Activated CD4-positive, alpha-beta memory T cell treated with anti-CD3 and anti-CD28 coated beads, Interleukin-2, amount 10 ng/mL, durations not matched to agents 7 days and 5 days (primary cell): ENCODE measurements around the gene AGAP3. TPM values are rescaled to one million over a fixed set of nuclear protein-coding genes. Genes with fewer than 3 reads are reported as not detected.

Experiments used
- CTCF ChIA-PET: fragments of 350-600 bp; sonication (Branson Sonifier 250); formaldehyde crosslinking; loops from one replicate; lab custom pipeline; 2021; ENCODE audit warnings: antibody characterized with exemption, inconsistent platforms; lab: Charles Lee
- POLR2A ChIA-PET: fragments of 350-600 bp; sonication (Branson Sonifier 250); formaldehyde crosslinking; loops from one replicate; lab custom pipeline; 2021; ENCODE audit warnings: antibody characterized with exemption; lab: Charles Lee
- DNase-seq: peaks from one replicate; pipeline ENCODE4 v3.0.0-alpha.2; 2020
- H3K27ac Mint-ChIP-seq: one replicate; pipeline ENCODE4 v1.8.0; 2021; ENCODE audit warnings: mild to moderate bottlenecking, mixed read lengths
- H3K27me3 Mint-ChIP-seq: one replicate; pipeline ENCODE4 v1.8.0; 2021; ENCODE audit warnings: mixed read lengths
- H3K36me3 Mint-ChIP-seq: one replicate; pipeline ENCODE4 v1.8.0; 2021; ENCODE audit warnings: low read depth, mixed read lengths
- H3K4me1 Mint-ChIP-seq: one replicate; pipeline ENCODE4 v1.8.0; 2021; ENCODE audit warnings: mixed read lengths
- H3K4me3 Mint-ChIP-seq: one replicate; pipeline ENCODE4 v1.8.0; 2021; ENCODE audit warnings: mild to moderate bottlenecking, mixed read lengths
- H3K9me3 Mint-ChIP-seq: one replicate; pipeline ENCODE4 v1.8.0; 2021; ENCODE audit warnings: mixed read lengths
- total RNA-seq, 2 experiments: library from RNA; stranded (reverse); gene quantifications; one replicate each; pipeline ENCODE4 v1.2.3, GENCODE V29; 2021

The AGAP3 gene
- total RNA-seq, 2 experiments from 2014 or later = 30.1 to 31.5 TPM

DNA sequence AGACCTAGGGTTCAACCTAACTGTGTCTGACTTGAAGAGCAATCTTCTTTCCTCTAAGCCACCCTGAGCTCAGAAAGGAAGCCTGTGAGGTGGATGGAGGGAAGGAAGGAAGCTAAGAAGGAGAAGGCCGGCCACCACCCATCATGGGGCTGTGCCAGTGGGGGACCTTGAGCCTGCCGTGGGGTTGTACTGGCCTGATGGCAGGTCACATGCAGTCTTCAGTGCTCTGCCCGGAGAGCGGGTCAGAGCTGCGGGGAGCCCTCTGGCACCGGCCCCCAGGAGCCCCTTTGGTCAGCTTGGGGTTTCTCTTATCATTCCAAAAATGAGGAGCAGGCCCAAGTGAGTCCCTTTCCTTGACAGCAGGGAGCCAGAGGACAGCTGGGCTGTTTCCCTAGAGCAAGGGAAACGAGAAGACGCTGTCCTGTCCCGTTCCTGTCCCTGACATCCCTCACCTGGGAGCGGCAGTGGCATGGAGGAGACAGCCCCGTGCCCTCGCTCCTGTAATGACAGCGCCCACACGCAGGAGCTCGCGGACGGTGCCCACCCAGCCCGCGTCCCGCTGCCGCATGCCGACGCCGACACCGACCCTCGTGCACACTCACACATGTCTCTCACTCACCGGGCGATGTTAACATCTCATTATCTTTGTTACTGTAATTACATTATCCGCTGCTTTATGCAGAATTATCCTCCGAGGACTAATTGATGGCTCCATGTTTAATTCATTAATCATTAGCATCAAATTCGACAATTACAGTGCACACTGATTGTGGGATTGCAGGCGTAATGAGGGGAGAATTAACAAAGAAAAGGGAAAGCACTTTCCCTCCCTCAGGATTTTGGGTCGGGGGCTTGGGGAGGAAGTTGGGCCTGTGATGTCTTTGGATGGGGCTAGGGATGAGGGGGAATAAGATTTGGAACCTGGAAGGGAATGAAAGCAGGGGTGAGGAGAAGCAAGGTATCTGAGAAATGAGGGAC lies 49.9 kb downstream of the AGAP3 start:
- no peaks in the 10 kb centered on the region for H3K9me3 Mint-ChIP-seq
- no peak for DNase-seq
- CTCF ChIA-PET = interaction anchor here (0.6 to 1.0 kb wide), 2 partner anchors 12 to 1280 kb away, joined by 3 to 8 read pairs; no protein-coding TSS in a partner anchor
- no peak overlapping the region for H3K4me3 Mint-ChIP-seq
- no peak overlapping the region for H3K27ac Mint-ChIP-seq
- POLR2A ChIA-PET = no interaction called here
- no peaks in the 10 kb centered on the region for H3K36me3 Mint-ChIP-seq
- no peaks in the 10 kb centered on the region for H3K27me3 Mint-ChIP-seq
- H3K4me1 Mint-ChIP-seq = no peaks in the 10 kb centered on the region

DNA sequence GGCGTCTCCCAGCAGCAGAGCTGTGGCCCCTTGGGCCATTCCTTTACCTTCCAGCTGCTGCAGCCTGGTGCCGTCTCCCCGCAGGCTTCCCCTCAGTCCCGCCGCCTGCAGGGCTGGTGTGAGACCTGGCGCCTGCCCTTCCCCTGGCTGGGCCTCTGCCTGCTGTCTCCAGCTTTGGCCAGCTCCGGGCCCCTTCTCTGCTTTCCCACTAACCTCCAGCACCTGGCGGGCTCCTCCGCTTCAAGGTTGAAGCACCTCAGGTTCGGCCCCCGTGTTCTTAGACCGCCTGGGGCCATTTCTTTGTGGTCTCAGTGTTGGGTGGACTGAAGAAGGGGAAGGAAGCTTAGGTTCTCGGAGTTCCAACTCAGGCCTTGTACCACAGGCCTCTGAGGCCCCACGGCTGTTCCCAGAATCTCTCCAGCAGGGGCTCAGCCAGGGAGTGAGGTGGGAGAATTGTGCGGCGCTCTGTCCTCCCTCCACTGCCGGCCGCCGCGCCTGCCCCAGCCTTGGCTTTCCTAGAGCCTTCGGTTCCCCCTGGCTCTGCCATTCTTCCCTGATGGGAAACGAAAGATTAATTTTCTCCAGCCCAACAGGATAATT lies 50.9 kb downstream of the AGAP3 start:
- Mint-ChIP-seq H3K27me3 (no peaks in the 10 kb centered on the region), H3K27ac (no peak overlapping the region), H3K36me3 (no peaks in the 10 kb centered on the region), H3K4me1 (no peaks in the 10 kb centered on the region), H3K9me3 (no peaks in the 10 kb centered on the region), H3K4me3 (no peak overlapping the region)
- ChIA-PET POLR2A (no interaction called here), CTCF (no interaction called here)
- DNase-seq = no peak

DNA sequence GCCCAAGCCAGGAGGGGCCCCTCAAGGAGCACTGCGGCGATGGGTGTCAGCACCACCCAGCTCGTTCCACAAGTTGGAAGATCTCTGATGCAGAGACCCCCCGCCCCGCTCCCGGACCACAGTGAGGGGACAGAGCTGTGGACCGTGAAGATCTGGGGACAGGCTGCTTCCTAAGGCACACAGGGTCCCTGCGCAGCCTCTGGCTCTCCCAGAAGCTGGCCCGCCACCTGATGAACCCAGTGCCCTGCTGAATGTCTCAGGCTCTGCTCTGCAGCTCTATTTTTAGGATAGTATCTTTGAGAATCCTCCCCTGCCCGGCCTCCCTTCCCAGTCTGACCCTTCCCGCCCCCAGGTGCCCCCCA lies 51.5 kb downstream of the AGAP3 start:
- Mint-ChIP-seq H3K27me3 (no peaks in the 10 kb centered on the region), H3K36me3 (no peaks in the 10 kb centered on the region), H3K27ac (no peak overlapping the region), H3K4me3 (no peak overlapping the region), H3K9me3 (no peaks in the 10 kb centered on the region), H3K4me1 (no peaks in the 10 kb centered on the region)
- POLR2A ChIA-PET = no interaction called here
- CTCF ChIA-PET = no interaction called here
- DNase-seq = no peak

DNA sequence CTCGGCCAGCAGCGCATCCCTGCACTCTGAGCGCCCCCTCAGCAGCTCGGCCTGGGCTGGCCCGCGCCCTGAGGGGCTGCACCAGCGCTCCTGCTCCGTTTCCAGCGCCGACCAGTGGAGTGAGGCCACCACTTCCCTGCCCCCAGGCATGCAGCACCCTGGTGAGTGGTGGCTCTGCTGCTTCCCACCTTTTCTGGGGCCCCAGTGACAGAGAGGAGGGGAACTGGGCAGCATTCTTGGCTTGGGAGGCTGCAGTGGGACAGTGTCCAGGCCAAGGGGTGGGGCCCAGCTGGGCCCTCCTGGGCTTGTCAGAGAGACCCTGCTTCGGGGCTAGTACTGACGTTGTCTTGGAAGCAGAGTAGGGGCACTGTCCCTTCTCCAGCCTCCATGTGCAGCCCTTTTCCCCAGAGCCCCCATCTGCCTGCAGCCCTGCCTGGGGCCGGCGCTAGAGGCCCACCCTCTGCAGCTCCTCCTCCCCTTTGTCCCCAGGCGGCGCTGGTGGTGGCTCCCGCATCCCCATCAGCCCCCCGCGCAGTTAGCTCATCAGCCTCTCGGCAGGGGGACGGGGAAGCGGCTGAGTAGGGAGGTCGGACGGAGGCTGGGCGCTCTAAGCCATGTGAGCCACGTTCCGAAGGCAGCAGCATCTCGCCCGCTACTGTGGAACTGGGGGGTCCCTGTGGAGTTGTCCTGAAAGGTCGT lies 52.0 kb downstream of the AGAP3 start:
- no peak overlapping the region for H3K4me3 Mint-ChIP-seq
- no peaks in the 10 kb centered on the region for H3K27me3 Mint-ChIP-seq
- H3K36me3 Mint-ChIP-seq = no peaks in the 10 kb centered on the region
- CTCF ChIA-PET = interaction anchor here (1.5 kb wide), 1 partner anchor 106 kb away, joined by 3 read pairs; no protein-coding TSS in a partner anchor
- H3K27ac Mint-ChIP-seq = no peak overlapping the region
- POLR2A ChIA-PET = no interaction called here
- no peaks in the 10 kb centered on the region for H3K9me3 Mint-ChIP-seq
- H3K4me1 Mint-ChIP-seq = no peaks in the 10 kb centered on the region
- DNase-seq = no peak

DNA sequence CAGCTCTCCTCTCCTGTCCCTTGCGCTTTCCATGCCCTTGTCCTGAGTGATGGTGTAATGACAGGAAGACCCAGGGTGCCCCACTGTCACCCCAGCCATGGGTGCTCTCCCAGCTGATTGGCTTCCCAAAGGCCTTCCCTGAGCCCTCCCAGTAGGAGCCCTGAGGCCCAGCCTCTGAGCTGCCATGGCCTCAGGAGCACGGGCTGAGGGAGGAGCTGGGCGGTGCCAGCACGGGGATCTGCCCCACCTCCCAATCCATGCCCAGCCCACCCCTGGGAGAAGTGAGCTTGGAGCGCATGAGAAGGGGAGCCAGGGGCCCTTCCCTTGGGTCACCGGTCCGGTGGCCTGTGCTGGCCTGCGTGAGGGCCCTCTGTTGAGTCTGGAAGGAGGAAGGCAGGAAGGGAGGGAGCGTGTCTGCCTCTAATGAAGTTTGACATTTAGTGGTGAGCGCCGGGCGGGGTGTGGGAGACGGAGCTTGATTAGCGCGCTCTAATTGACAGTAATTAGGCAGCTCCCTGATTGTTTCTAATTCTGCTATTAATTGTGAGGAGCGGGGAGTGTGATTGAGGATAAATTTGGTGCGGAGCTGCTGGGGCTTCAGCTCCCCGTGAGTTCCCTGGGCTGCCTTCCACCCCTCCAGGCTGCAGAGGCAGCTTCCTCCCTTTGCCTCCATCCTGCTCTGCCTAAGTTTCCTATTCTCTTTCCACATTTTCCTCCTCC lies 53.0 kb downstream of the AGAP3 start:
- Mint-ChIP-seq H3K27me3 (no peaks in the 10 kb centered on the region), H3K36me3 (no peaks in the 10 kb centered on the region), H3K27ac (no peak overlapping the region), H3K4me3 (no peak overlapping the region), H3K9me3 (no peaks in the 10 kb centered on the region), H3K4me1 (no peaks in the 10 kb centered on the region)
- CTCF ChIA-PET = interaction anchor here (1.0 to 1.5 kb wide), 4 partner anchors 15 to 213 kb away, joined by 3 to 6 read pairs (median 3); no protein-coding TSS in a partner anchor
- DNase-seq = no peak
- POLR2A ChIA-PET = no interaction called here

DNA sequence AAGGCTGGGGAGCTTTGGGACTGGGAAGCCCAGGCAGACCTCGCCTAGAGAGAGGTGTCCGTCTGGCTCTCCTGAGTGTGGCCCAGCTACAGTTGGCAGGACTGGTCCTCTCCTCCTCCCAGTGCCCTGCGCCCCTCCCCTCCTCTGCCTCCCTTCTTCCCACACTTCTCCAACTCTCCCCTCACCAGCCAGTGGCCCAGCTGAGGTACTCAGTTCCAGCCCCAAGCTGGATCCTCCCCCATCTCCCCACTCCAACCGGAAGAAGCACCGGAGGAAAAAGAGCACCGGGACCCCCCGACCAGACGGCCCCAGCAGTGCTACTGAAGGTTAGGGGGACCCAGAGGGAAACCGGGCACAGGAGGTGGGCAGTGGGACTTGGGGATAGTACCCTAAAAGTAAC lies 53.5 kb downstream of the AGAP3 start:
- Mint-ChIP-seq H3K27me3 (no peaks in the 10 kb centered on the region), H3K4me1 (no peaks in the 10 kb centered on the region), H3K27ac (no peak overlapping the region), H3K4me3 (no peak overlapping the region), H3K9me3 (no peaks in the 10 kb centered on the region), H3K36me3 (no peaks in the 10 kb centered on the region)
- CTCF ChIA-PET = interaction anchor here (1.0 to 1.5 kb wide), 4 partner anchors 16 to 212 kb away, joined by 3 to 6 read pairs (median 3); no protein-coding TSS in a partner anchor
- POLR2A ChIA-PET = no interaction called here
- DNase-seq = no peak

DNA sequence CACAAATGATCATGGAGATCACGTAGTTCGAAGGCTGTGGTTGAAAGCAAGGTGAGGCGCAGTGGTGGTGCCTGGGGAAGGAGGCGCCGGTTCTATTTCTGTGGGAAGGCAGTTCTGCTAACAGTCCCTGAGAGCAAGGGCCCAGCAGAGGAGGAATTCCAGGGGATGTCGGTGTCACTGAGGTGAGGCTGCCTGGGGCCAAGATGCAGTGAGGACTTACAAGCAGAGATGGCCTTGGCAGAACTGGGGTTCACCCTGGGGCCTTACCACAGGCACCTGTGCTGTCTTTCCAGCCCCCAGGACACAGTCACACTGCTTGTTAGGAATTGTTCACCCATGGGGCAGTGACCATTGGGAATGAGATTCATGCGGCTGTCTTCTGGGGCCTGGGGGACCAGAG lies 54.6 kb downstream of the AGAP3 start:
- no peaks in the 10 kb centered on the region for H3K27me3 Mint-ChIP-seq
- H3K4me3 Mint-ChIP-seq = no peak overlapping the region
- H3K9me3 Mint-ChIP-seq = no peaks in the 10 kb centered on the region
- H3K36me3 Mint-ChIP-seq = no peaks in the 10 kb centered on the region
- DNase-seq = no peak
- no peaks in the 10 kb centered on the region for H3K4me1 Mint-ChIP-seq
- no peak overlapping the region for H3K27ac Mint-ChIP-seq
- POLR2A ChIA-PET = no interaction called here
- CTCF ChIA-PET = interaction anchor here (1.0 to 1.1 kb wide), 2 partner anchors 16 to 211 kb away, joined by 3 read pairs; no protein-coding TSS in a partner anchor

DNA sequence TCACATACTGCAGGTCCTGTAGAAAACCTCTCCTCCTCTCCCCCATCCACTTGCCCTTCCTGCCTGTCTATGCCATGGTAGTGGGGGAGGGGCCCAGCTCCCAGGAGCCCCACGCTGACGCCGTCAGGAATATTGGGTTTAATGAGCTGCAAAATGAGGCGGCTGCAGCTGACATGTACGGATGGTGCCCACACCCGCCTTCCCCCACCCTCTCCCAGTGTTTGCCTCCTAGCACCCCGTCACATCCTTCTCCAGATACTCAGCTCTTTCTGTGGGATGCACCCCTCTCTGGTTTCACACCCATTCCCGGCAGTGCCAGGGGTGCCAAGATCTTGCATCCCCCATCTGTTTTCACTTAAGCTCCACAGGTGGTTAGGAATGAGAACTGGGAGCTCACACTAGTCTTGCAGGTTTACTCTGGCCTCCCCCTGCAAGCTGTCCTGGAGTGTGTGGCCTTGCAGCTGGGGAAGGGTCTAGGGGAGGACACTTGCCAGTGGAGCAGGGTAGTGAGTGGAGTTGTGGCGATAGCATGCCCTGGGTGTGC lies 55.1 kb downstream of the AGAP3 start:
- no peak for DNase-seq
- CTCF ChIA-PET = interaction anchor here (1.0 to 1.2 kb wide), 2 partner anchors 16 to 17 kb away, joined by 3 read pairs; no protein-coding TSS in a partner anchor
- Mint-ChIP-seq H3K4me1 (no peaks in the 10 kb centered on the region), H3K27ac (no peak overlapping the region), H3K9me3 (no peaks in the 10 kb centered on the region), H3K36me3 (no peaks in the 10 kb centered on the region), H3K4me3 (no peak overlapping the region), H3K27me3 (no peaks in the 10 kb centered on the region)
- POLR2A ChIA-PET = no interaction called here

DNA sequence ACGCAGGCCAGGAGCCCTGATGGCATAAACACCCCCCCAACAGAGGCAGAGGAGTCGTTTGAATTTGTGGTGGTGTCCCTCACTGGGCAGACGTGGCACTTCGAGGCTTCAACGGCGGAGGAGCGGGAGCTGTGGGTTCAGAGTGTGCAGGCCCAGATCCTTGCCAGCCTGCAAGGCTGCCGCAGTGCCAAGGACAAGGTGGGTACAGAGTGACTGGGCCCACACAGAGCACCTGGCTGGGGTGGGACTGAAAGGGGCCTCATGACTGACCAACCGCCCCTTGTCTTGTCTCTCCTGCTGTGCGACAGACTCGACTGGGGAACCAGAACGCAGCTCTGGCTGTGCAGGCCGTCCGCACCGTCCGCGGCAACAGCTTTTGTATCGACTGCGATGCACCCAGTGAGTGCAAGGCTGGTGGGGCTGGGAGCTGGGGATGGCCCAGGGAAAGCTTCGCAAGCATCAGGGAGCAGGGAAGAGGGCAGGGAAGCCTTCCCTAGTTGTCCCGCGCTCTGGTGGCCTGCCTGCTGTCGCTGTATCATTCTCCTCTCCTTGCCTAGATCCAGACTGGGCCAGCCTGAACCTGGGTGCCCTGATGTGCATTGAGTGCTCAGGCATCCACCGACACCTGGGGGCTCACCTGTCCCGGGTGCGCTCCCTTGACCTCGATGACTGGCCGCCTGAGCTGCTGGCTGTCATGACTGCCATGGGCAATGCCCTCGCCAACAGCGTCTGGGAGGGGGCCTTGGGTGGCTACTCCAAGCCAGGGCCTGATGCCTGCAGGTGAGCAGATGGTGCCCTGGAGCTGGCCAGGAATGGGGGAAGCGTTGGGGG lies 55.8 kb downstream of the AGAP3 start:
- ChIA-PET CTCF (interaction anchor here (1.0 to 1.2 kb wide), 2 partner anchors 17 to 18 kb away, joined by 3 read pairs; no protein-coding TSS in a partner anchor), POLR2A (no interaction called here)
- Mint-ChIP-seq H3K4me3 (no peak overlapping the region), H3K36me3 (no peaks in the 10 kb centered on the region), H3K27ac (no peak overlapping the region), H3K4me1 (no peaks in the 10 kb centered on the region), H3K9me3 (no peaks in the 10 kb centered on the region), H3K27me3 (no peaks in the 10 kb centered on the region)
- DNase-seq = no peak

DNA sequence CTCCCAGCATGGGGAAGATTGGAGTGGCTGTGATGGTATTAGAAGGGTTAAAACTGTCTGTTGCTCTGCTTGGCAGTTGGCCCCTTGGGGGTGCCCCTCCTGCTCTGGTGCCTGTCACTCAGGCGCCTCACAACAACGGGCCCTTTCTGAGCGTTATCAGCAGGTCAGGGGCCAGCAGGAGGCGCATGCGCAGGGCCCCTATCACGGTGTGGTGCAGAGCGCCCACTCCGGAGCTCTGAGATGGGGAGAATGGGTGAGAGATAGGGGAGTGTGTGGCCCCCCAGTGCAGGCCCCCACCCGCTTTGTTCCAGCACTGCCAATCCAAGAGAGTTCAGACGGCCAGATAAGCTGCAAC lies 56.4 kb downstream of the AGAP3 start:
- POLR2A ChIA-PET = no interaction called here
- H3K27me3 Mint-ChIP-seq = peaks cover 2% of the 10 kb centered on the region
- H3K36me3 Mint-ChIP-seq = no peaks in the 10 kb centered on the region
- no peak for DNase-seq
- H3K27ac Mint-ChIP-seq = no peak overlapping the region
- no peak overlapping the region for H3K4me3 Mint-ChIP-seq
- no peaks in the 10 kb centered on the region for H3K9me3 Mint-ChIP-seq
- no peaks in the 10 kb centered on the region for H3K4me1 Mint-ChIP-seq
- CTCF ChIA-PET = no interaction called here

DNA sequence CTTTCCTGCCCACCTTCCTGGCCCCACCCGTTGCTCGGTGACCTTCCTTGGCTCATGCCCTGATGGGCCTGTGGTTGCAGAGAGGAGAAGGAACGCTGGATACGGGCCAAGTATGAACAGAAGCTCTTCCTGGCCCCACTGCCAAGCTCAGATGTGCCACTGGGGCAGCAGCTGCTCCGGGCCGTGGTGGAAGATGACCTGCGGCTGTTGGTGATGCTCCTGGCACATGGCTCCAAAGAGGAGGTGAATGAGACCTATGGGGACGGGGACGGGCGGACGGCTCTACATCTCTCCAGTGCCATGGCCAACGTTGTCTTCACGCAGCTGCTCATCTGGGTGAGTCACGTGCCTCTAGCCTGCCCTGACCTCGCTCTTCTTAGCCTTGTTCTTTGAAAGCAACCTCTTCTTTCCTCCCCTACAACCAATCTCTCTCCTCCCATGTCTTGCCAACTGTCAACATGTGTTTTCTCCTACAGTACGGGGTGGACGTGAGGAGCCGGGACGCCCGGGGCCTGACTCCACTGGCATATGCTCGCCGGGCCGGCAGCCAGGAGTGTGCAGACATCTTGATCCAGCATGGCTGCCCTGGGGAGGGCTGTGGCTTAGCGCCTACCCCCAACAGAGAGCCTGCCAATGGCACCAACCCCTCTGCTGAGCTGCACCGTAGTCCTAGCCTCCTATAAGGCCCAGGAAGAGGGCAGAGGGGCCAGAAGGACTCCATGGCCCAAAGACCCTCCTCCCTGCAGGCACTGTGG lies 57.2 kb downstream of the AGAP3 start:
- Mint-ChIP-seq H3K4me1 (no peaks in the 10 kb centered on the region), H3K27me3 (peaks cover 2% of the 10 kb centered on the region), H3K4me3 (no peak overlapping the region), H3K9me3 (no peaks in the 10 kb centered on the region), H3K36me3 (no peaks in the 10 kb centered on the region), H3K27ac (no peak overlapping the region)
- DNase-seq = no peak
- CTCF ChIA-PET = interaction anchor here (0.8 kb wide), 1 partner anchor 20 kb away, joined by 3 read pairs; no protein-coding TSS in a partner anchor
- POLR2A ChIA-PET = no interaction called here
